ENCODE measurements around the gene TMEM88. TPM values are rescaled to one million over a fixed set of nuclear protein-coding genes. Genes with fewer than 3 reads are reported as not detected.

Gene TMEM88
- total RNA-seq, 2 experiments from 2014 or later = 0.84 to 1.2 TPM

GRCh38 chr17:7822126-7822525 is 32.7 kb upstream of the TMEM88 start:
- H3K9me3 Mint-ChIP-seq (ENCODE audit: low read depth) = no peaks in the 10 kb centered on the region
- no peak for ATAC-seq
- CTCF ChIA-PET = interaction anchor here (0.7 to 2.0 kb wide), 11 partner anchors 10 to 252 kb away, joined by 3 to 10 read pairs (median 5); partner anchors contain the start of genes CYB5D1 and NAA38
- no peak overlapping the region for H3K27ac Mint-ChIP-seq
- no peak for DNase-seq
- H3K4me3 Mint-ChIP-seq = no peak overlapping the region
- peaks cover 11% of the 10 kb centered on the region for H3K27me3 Mint-ChIP-seq
- no peaks in the 10 kb centered on the region for H3K36me3 Mint-ChIP-seq
- no peaks in the 10 kb centered on the region for H3K4me1 Mint-ChIP-seq

GRCh38 chr17:7823581-7824001 is 31.3 kb upstream of the TMEM88 start:
- ATAC-seq (no peak), DNase-seq (no peak)
- H3K4me1 Mint-ChIP-seq = no peaks in the 10 kb centered on the region
- H3K4me3 Mint-ChIP-seq = no peak overlapping the region
- H3K9me3 Mint-ChIP-seq (ENCODE audit: low read depth) = no peaks in the 10 kb centered on the region
- H3K27me3 Mint-ChIP-seq = peaks cover 19% of the 10 kb centered on the region
- H3K36me3 Mint-ChIP-seq = no peaks in the 10 kb centered on the region
- CTCF ChIA-PET = interaction anchor here (0.6 to 2.2 kb wide), 12 partner anchors 10 to 234 kb away, joined by 3 to 10 read pairs (median 4); partner anchors contain the start of genes CYB5D1, KDM6B, NAA38 and SHBG
- no peak overlapping the region for H3K27ac Mint-ChIP-seq

- H3K27ac Mint-ChIP-seq = no peak overlapping the region
- H3K36me3 Mint-ChIP-seq = no peaks in the 10 kb centered on the region
- no peaks in the 10 kb centered on the region for H3K9me3 Mint-ChIP-seq (ENCODE audit: low read depth)
- ATAC-seq = no peak
- peaks cover 21% of the 10 kb centered on the region for H3K27me3 Mint-ChIP-seq
- no peaks in the 10 kb centered on the region for H3K4me1 Mint-ChIP-seq
- no peak for DNase-seq
- H3K4me3 Mint-ChIP-seq = no peak overlapping the region
- CTCF ChIA-PET = interaction anchor here (0.8 to 2.4 kb wide), 13 partner anchors 10 to 250 kb away, joined by 3 to 22 read pairs (median 5); partner anchors contain the start of gene KDM6B
Measured at GRCh38 chr17:7824021-7824924, 30.6 kb upstream of the TMEM88 start.

- Mint-ChIP-seq H3K36me3 (no peaks in the 10 kb centered on the region), H3K9me3 (ENCODE audit: low read depth) (no peaks in the 10 kb centered on the region), H3K4me3 (no peak overlapping the region), H3K27ac (no peak overlapping the region), H3K27me3 (peaks cover 24% of the 10 kb centered on the region), H3K4me1 (no peaks in the 10 kb centered on the region)
- DNase-seq (no peak), ATAC-seq (no peak)
- CTCF ChIA-PET = interaction anchor here (0.6 to 2.4 kb wide), 17 partner anchors 9 to 249 kb away, joined by 3 to 22 read pairs (median 4); partner anchors contain the start of genes CYB5D1, KDM6B, NAA38 and RNF227
Measured at GRCh38 chr17:7825206-7825990, 29.5 kb upstream of the TMEM88 start.

GRCh38 chr17:7830616-7831015 is 24.2 kb upstream of the TMEM88 start:
- H3K27me3 Mint-ChIP-seq = peaks cover 31% of the 10 kb centered on the region
- no peaks in the 10 kb centered on the region for H3K9me3 Mint-ChIP-seq (ENCODE audit: low read depth)
- no peak for DNase-seq
- CTCF ChIA-PET = interaction anchor here (6.5 kb wide), 1 partner anchor 15 kb away, joined by 85 read pairs; no protein-coding TSS in a partner anchor
- H3K4me3 Mint-ChIP-seq = no peak overlapping the region
- H3K27ac Mint-ChIP-seq = no peak overlapping the region
- no peak for ATAC-seq
- H3K36me3 Mint-ChIP-seq = no peaks in the 10 kb centered on the region
- H3K4me1 Mint-ChIP-seq = peaks cover 13% of the 10 kb centered on the region

- Mint-ChIP-seq H3K4me1 (peaks cover 15% of the 10 kb centered on the region), H3K9me3 (ENCODE audit: low read depth) (no peaks in the 10 kb centered on the region), H3K27ac (no peak overlapping the region), H3K36me3 (no peaks in the 10 kb centered on the region), H3K4me3 (no peak overlapping the region), H3K27me3 (peaks cover 31% of the 10 kb centered on the region)
- no peak for DNase-seq
- CTCF ChIA-PET = interaction anchor here (1.2 to 6.5 kb wide), 3 partner anchors 9 to 14 kb away, joined by 4 to 85 read pairs (median 5); no protein-coding TSS in a partner anchor
- no peak for ATAC-seq
Measured at GRCh38 chr17:7831233-7831632, 23.6 kb upstream of the TMEM88 start.

- no peak overlapping the region for H3K4me3 Mint-ChIP-seq
- ATAC-seq = no peak
Measured at GRCh38 chr17:7832431-7832830, 22.4 kb upstream of the TMEM88 start.

GRCh38 chr17:7833011-7833794 is 21.7 kb upstream of the TMEM88 start:
- no peaks in the 10 kb centered on the region for H3K36me3 Mint-ChIP-seq
- peak overlapping the region; percentile 84 for H3K27ac Mint-ChIP-seq
- H3K4me1 Mint-ChIP-seq = peaks cover 31% of the 10 kb centered on the region
- CTCF ChIA-PET = interaction anchor here (0.6 to 6.5 kb wide), 13 partner anchors 8 to 223 kb away, joined by 3 to 85 read pairs (median 7); partner anchors contain the start of genes NAA38 and TP53
- ATAC-seq = no peak
- no peaks in the 10 kb centered on the region for H3K9me3 Mint-ChIP-seq (ENCODE audit: low read depth)
- peak overlapping the region; percentile 77 for H3K4me3 Mint-ChIP-seq
- H3K27me3 Mint-ChIP-seq = peaks cover 19% of the 10 kb centered on the region
- DNase-seq = no peak

More at GRCh38 chr17:7832431-7832830, 22.4 kb upstream of the TMEM88 start:
- H3K4me1 Mint-ChIP-seq = peaks cover 27% of the 10 kb centered on the region
- peak overlapping the region; percentile 5 for H3K27ac Mint-ChIP-seq
- H3K36me3 Mint-ChIP-seq = no peaks in the 10 kb centered on the region
- H3K27me3 Mint-ChIP-seq = peaks cover 24% of the 10 kb centered on the region
- H3K9me3 Mint-ChIP-seq (ENCODE audit: low read depth) = no peaks in the 10 kb centered on the region
- CTCF ChIA-PET = interaction anchor here (0.6 to 6.5 kb wide), 11 partner anchors 7 to 224 kb away, joined by 3 to 85 read pairs (median 6); partner anchors contain the start of gene NAA38
- no peak for DNase-seq

GRCh38 chr17:7833795-7834541 is 20.9 kb upstream of the TMEM88 start, which contains the start of gene KDM6B:
Gene KDM6B (plus strand): TSS chr17:7834217. CDS start chr17:7845555, 11,338 bp downstream.
- peak; percentile 79 for ATAC-seq
- Mint-ChIP-seq H3K27me3 (peaks cover 19% of the 10 kb centered on the region), H3K4me3 (peak within 1 kb of the TSS; percentile 77), H3K4me1 (peaks cover 37% of the 10 kb centered on the region), H3K36me3 (no peaks in the 10 kb centered on the region), H3K9me3 (ENCODE audit: low read depth) (no peaks in the 10 kb centered on the region), H3K27ac (peak within 1 kb of the TSS; percentile 84)
- peak; percentile 93 for DNase-seq
- CTCF ChIA-PET = interaction anchor here (0.6 to 6.5 kb wide), 25 partner anchors 8 to 240 kb away, joined by 3 to 85 read pairs (median 6); partner anchors contain the start of genes CNTROB, CYB5D1, NAA38 and TP53

GRCh38 chr17:7834542-7834956 is 20.3 kb upstream of the TMEM88 start:
- peaks cover 13% of the 10 kb centered on the region for H3K27me3 Mint-ChIP-seq
- peak; percentile 64 for DNase-seq
- peak overlapping the region; percentile 84 for H3K27ac Mint-ChIP-seq
- H3K4me3 Mint-ChIP-seq = peak overlapping the region; percentile 77
- ATAC-seq = peak; percentile 2
- H3K36me3 Mint-ChIP-seq = no peaks in the 10 kb centered on the region
- CTCF ChIA-PET = interaction anchor here (0.7 to 6.5 kb wide), 28 partner anchors 9 to 388 kb away, joined by 3 to 85 read pairs (median 6); partner anchors contain the start of genes CNTROB, CYB5D1, NAA38 and TP53
- no peaks in the 10 kb centered on the region for H3K9me3 Mint-ChIP-seq (ENCODE audit: low read depth)
- H3K4me1 Mint-ChIP-seq = peaks cover 43% of the 10 kb centered on the region

GRCh38 chr17:7834957-7835813 is 19.7 kb upstream of the TMEM88 start:
- CTCF ChIA-PET = interaction anchor here (0.6 to 6.5 kb wide), 34 partner anchors 10 to 388 kb away, joined by 3 to 85 read pairs (median 5); partner anchors contain the start of genes CNTROB, CYB5D1, NAA38 and SAT2
- Mint-ChIP-seq H3K4me1 (peaks cover 49% of the 10 kb centered on the region), H3K27me3 (peaks cover 13% of the 10 kb centered on the region), H3K4me3 (peak overlapping the region; percentile 77), H3K27ac (peak overlapping the region; percentile 84), H3K9me3 (ENCODE audit: low read depth) (no peaks in the 10 kb centered on the region), H3K36me3 (no peaks in the 10 kb centered on the region)
- peak; percentile 91 for DNase-seq
- ATAC-seq = peak; percentile 60
